Measurements from ENCODE around the gene TMC3.
A peak's percentile ranks its signal among the peaks of the same experiment; 100 is the strongest.

The TMC3 gene

DNA sequence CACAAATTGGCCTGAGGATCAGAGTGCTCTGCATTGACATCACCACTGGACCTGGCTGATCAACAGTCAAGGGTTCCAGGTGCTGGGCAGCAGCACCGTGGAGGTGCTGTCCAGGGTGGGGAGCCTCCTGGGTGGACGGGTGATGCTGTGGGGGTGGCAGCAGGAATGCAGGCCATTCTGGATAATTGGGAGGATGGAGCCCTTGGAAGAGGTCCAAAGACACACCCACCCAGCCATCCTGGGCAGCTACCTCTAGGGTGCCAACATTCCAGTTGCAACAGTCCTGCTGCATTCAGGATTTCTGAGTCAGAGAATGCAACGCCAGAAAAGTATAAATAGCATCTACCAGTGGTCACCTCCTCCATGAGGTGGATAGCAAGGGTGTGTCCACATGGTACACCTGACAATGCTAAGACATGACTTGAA lies 76.9 kb downstream of the TMC3 start:
- no peak for DNase-seq

DNA sequence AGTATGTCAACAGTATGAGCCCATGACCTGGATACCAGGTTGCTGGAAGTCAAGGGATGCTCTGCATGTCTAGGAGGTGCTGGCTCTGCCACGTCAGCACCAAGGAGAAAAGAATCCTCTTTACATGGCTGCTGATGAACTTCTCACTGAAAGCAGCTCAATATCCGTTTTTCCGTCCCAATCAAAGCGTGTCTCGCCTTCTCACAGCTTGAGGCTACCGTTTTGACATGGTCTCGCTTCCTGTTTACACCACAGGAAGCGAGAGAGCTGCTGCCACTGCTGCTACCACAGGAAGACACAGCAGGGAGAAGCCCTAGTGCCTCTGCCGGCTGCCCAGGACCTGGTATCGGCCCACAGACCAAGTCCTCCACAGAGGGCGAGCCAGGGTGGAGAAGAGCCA lies 77.3 kb downstream of the TMC3 start:
- DNase-seq = peak; percentile 52

DNA sequence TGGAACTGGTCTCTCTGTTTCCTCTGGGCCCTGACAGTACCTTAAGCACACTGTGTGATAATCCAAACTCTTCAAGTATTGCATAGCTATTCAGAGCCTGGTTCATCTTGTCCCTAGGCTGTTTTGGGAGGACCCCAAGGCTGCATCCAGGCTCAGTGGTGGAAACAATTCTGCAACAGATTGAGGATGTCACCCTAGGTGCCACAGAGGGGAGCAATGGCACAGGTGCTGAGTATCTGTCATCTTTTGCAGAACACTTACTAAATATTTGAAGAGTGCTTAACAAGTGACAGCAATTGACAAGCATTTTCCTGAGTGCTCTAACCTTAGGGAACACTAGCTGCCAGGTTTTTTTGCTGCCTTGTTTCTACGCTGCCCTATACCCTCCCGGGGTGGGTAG lies 77.8 kb downstream of the TMC3 start:
- DNase-seq = no peak

DNA sequence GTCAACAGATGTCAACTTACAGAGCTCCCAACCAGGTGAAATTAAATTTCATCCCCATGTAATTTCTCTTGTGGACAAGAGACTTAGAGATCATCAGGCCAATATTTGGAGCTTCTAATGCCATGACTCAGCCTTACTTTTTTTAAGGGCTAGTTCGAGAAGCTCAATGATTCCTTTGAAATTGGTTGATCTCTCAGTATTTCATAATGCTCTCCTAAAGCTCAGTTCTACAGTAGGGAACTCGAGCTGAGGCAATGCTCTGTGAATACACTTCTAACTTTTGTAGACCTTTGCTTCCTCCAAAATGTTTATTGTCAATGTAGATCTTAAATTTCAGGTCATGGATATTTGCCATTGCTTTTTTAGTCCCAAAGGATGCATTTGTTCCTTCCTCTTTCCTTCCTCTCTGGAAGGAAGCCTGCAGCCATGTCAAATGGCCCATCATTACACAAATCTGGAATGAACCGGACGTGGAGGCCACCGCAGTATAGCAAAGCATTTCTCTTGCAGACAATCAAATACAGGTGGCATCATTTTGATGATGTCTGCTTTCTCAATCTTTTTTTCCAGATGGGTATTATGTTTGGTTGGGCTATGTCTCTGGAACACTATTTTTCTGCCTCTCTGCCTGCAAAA lies 78.4 kb downstream of the TMC3 start:
- no peak for DNase-seq

DNA sequence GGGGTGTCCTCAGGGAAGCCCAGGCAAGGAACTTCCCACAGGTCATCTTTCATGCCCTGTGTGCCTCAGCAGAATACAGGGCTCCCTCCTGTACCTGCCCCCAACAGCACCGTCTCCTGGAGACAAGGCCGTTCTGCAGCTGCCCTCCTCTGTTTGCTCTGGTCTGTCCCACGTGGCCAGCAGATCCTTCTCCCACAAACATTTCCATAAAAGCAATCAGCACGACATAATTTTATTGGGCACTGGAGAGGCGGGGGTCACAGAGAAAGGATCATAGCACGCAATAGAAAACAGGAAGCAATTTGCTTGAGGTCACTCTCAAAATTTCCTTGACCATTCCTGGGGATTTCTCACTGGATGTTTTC lies 79.5 kb downstream of the TMC3 start:
- no peak for DNase-seq

DNA sequence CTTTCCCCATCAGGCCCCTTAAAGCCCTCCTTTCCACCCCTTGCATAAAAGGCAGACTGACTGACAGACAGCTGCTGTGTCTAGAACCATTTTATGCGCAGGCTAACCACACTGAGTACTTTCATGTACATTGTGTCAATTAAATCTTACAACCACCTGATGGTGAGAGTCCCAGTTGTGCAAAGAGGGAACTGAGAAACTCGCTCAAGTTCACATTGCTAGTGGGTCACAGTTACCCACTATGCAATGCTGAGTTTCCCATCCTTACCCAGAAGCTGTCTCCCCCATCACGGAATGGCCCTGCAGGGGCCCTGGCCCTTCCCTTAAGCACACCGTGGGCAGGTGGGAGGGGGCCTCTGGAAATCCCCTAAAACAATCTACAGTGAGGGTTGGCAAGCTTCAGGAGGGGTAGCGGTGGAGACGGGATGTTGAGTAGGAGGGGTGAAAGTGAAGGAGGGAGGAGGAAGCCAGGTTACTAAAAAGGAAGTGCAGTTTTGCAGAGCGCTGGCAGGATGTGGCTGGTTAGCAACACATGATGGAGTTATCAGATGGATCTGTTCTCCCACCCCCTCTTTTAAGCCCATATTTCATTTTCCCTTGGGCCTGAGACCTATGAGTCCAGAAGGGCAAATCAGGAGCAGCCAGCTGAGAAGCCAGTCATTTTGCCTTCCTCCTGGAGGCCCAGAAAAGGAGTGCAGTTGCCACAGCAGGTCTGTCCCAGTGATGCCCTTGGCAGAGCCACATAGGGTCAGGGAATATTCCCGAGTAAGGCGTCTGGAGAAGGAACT lies 80.1 kb downstream of the TMC3 start:
- peak; percentile 77 for DNase-seq

DNA sequence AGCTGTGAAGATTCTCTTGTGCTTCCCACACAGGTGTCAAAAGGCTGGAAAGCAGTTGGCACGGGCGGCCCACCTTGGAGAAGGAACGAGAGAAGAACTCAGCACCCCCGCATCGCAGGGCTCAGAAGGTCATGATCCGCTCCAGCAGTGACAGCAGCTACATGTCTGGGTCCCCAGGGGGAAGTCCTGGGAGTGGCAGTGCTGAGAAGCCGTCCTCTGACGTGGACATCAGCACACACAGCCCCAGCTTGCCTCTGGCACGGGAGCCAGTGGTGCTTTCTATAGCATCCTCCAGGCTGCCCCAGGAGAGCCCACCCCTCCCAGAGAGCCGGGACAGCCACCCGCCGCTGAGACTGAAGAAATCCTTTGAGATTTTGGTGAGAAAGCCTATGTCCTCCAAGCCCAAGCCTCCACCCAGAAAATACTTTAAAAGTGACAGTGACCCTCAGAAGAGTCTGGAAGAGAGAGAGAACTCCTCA lies 81.5 kb downstream of the TMC3 start:
- DNase-seq = peak; percentile 55

DNA sequence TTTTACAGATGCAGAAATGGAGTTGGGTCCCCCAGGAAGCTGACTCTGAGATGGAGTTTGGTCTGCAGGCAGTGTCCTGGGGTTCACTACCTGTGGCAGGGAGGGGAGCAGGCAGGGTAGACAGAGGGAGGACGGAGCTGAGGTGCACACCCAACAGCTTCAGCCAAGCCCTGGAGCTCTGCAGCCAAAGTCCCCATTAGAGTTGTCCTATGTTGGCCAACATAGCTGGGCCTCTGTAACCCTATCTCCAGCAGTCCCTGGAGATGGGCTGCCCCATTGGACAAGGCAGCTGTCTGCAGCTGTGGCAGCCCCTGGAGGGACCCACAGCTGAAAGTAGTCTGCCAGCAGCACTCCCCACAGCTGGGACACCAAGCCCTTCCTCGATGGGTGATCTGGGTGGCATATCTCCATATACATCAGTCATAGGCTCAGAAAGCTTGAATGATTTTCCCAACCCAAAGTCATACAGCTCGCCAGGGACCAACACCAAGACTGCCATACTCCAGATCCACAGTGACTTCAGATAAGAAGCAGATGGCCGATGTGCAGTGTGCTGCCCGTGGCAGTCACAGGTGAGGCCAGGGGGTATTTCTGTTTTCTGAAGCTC lies 82.0 kb downstream of the TMC3 start:
- no peak for DNase-seq

DNA sequence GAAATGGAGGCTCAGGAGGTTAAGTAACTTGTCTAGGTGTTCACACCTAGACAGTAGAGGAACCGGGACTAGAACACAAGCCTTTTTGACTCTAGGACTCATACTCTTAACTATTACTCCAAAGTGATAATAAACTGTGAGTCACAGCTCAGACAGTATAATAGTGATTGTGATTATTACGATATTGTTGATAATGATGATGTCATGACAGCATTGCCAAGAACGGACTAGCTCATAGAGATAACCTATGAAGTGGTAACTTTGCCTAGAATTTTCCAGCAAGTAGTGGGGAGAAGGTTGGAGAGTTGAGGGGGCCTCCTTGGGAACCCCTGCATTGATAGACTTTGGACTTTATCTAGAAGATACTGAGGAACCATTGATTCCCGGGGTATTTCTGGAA lies 84.1 kb downstream of the TMC3 start:
- DNase-seq = no peak

DNA sequence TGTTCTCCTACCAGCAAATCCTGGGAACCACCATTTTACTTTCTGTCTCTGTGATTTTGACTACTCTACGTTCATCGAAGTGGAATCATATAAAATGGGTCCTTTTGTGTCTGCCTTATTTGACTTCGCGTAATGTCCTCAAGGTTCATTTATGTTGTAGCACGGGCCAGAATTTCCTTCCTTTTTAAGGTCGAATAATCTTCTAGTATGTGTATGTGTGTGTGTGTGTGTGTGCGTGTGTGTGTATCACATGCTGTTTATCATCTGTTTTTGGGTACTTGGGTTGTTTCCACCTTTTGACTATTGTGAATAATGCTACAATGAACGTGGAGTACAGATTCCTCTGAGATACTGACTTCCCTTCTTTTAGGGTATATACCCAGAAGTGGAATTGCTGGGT lies 85.4 kb downstream of the TMC3 start:
- DNase-seq = no peak

DNA sequence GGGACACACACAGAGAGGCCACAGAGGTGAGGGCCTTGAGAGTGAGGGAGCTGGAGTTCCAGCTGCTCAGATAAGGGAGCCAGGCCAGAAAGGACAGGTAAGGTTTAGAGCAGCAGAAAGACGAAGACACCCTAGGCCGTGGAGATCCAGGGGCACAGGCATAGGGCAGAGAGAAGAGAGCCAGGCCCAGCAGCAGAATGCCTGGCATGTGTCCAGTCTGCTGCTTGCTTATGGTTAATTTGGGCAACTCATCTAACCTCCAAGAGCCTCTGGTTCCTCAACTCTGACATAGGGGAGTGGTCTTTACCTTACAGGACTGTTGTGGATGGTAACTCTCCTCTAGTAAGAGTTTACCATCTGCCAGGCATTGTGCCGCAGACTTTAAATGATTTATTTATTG lies 86.0 kb downstream of the TMC3 start:
- DNase-seq = no peak

DNA sequence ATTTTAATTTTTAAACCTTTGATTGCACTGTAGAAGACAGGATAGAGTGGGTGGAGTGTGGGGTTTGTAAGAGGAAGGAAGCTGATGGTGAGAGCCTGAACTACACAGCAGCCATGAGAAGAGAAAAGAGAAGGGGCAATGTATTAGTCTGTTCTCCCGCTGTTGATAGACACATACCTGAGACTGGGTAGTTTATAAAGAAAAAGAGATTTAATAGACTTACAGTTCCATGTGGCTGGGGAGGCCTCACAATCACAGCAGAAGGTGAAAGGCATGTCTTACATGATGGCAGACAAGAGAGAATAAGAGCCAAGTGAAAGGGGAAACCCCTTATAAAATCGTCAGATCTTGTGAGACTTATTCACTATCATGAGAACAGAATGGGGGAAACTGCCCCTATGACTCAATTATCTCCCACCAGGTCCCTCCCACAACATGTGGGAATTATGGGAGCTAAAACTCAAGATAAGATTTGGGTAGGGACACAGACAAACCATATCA lies 87.3 kb downstream of the TMC3 start:
- DNase-seq = no peak

DNA sequence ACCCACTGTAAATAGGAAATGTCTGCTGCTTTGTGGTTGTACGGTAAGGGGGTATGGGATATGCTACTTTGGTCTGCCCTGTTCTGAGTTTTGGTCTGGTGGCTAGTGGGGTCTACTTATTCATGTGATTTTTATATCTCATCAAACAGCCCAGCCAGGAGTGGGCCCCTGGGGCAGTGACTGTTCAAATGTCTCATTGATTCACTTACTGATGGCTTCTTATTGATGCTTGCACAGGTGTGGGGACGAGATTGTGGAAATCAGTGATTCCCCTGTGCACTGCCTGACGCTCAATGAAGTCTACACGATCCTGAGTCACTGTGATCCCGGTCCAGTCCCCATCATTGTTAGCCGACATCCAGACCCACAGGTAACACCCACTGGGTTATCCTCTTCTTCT lies 88.6 kb downstream of the TMC3 start:
- no peak for DNase-seq

DNA sequence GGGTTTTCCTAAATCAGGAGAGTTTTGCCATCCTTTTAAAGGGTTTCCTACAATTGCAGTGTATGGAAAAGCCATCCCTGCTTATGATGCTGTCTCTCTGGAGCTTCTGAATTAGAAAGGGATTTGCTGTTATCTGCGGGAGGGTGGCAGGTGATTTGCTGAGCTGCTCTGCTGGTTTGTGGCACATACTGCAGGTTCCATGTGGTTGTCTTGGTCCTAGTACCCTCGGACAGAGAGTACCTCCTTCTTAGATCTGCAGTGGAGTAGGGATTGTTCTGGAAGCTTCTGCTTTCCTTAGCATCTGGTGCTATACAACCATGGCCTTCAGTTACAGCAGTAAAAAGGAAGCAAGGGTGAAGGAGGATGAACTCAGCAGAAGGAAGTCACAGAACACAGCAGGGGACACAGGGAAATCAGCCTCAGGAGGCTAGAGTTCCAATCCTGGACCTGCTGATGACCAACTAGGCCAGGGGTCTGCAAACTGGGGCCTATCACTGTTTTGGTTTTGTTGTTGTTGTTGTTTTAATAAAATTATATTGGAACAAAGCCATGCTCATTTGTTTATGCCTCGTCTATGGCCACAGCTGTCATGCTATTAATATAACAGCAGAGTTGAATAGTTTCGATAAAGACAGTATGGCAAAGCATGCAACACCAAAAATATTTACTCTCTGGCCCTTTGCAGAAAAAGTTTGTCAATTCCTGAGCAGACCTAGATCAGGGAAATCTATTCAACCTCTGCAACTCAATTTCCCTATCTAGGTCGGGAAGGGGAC lies 89.6 kb downstream of the TMC3 start:
- DNase-seq = no peak

DNA sequence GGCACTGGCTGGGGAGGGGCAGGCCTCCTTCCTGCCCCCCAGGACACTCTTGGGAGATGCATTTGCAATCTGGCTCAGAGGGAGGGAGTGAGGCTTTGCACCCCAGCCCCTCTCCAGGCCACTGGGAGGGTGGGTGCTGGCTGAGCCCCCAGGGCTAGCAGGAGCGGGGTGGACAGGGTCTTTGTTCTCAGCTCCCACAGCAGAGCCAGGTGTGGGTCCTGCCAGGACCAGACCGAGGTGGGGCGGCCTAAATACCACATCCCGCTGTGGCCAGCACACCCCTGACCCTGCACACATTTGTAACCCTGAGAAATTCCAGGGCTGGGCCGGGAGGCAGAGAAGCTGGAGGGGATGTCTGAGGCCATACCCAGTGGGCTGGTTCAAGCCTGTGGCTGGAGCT lies 91.1 kb downstream of the TMC3 start:
- no peak for DNase-seq

DNA sequence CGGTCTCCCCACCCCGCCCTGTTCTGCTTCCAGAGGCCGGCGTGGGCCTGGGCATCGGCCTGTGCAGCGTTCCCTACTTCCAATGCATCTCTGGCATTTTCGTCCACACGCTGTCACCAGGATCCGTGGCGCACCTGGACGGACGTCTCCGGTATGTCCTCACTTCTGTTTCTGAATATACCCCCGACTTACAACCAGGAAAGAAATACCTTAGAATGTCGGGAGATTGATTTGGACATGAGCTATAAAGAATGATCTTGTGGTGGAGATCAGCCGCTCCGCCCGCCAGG lies 91.5 kb downstream of the TMC3 start:
- no peak for DNase-seq

DNA sequence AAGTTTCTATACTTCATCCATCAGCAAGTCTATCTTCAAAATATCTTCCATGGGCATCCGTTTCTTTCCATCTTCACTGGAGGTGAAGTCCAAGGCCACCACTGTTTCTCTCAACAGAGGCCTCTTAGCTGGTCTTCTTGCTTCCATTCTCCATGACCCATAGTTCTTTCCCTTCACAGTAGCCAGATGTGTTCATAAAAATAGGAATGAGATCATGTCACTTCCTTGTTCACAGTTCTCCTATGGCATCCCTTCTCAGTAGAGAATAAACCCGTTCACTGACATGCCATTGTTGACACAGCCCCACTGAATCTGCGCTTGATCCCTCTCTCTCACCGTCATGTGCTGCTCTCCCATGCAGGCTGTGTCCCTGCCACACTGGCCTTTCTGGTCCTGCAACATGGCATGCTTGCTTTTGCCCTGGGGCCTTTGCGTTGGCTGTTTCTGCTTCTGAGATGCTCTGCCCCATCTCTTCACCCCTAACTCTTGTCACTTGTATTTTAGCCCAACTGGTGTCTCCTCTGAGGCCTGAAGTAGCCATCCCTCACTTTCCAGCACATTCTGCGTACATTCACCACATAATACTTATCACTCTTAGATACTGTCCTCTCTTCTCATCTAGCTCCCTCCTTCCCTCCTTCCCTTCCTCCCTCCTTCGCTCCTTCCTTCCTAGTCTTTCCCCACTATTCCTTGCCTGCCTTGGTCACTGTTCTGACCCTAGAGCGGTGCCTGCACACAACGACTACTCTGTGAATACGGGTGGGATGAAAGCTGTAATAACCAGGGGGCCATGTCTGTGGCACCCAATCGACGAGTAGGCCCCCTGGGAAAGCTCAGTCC lies 92.0 kb downstream of the TMC3 start:
- no peak for DNase-seq

DNA sequence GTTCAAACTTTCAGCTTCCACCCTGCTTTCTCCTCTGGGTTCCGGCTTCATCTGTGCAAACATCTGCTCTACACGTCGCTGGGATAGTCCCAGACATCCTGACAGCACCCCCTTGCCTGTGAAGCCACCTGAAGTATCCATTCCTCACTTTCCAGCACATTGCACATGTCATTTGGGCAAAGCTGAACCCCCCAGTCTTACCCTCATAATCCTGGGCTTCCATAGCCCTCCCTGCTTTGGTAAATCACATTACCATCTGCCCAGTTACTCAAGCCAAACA lies 92.6 kb downstream of the TMC3 start:
- DNase-seq = no peak

All from stimulated activated CD4-positive, alpha-beta T cell treated with anti-CD3 and anti-CD28 coated beads, Interleukin-4, amount 100 ng/mL, for 1 hour (primary cell).